CD4-positive, CD25-positive, alpha-beta regulatory T cell (primary cell): ENCODE data around the gene DSP. TPM values are rescaled to one million over a fixed set of nuclear protein-coding genes. Genes with fewer than 3 reads are reported as not detected.

Experiments
- ATAC-seq, 2 donors: fragments of 150-1000 bp; cut with Tn5 transposase; one replicate each; pipeline ENCODE4 v1.10.0; 2021; ENCODE audit warnings: low read depth in 2 of 2, moderate number of reproducible peaks in 2 of 2, moderate library complexity in 1 of 2
- DNase-seq, 3 donors: peaks; one replicate each; pipeline versions ENCODE4 v3.0.0 to v3.0.0-alpha.2; 2012 to 2022; ENCODE audit warnings: mixed read lengths in 1 of 3
- H3K27ac ChIP-seq: one replicate; pipeline ENCODE4 v1.7.0; 2013; ENCODE audit warnings: mild to moderate bottlenecking, low read length; ENCODE audit not compliant: insufficient read depth, poor library complexity, severe bottlenecking
- H3K27me3 ChIP-seq: one replicate; pipeline ENCODE4 v1.7.0; 2013; ENCODE audit warnings: low read length; ENCODE audit not compliant: control insufficient read depth, insufficient read depth
- H3K36me3 ChIP-seq: one replicate; pipeline ENCODE4 v1.7.0; 2013; ENCODE audit warnings: mild to moderate bottlenecking, low read length, moderate library complexity; ENCODE audit not compliant: control insufficient read depth, insufficient read depth
- H3K4me1 ChIP-seq: 2 replicates; pipeline ENCODE4 v1.7.0; 2013; ENCODE audit warnings: mild to moderate bottlenecking, low read length; ENCODE audit not compliant: insufficient read depth, control insufficient read depth, poor library complexity, severe bottlenecking
- H3K4me3 ChIP-seq: one replicate; pipeline ENCODE4 v1.7.0; 2013; ENCODE audit warnings: low read depth, mild to moderate bottlenecking, low read length, moderate library complexity
- H3K9me3 ChIP-seq, 2 experiments: 1 replicate in 1 of 2; 2 replicates in 1 of 2; pipeline ENCODE4 v1.7.0; 2013; ENCODE audit warnings: low read length in 2 of 2, mild to moderate bottlenecking in 1 of 2, moderate library complexity in 1 of 2; ENCODE audit not compliant: control insufficient read depth in 2 of 2
- H3K27ac Mint-ChIP-seq, 3 donors: one replicate each; pipeline ENCODE4 v1.8.0; 2020 to 2022; ENCODE audit warnings: mild to moderate bottlenecking in 3 of 3, mixed read lengths in 3 of 3, moderate library complexity in 2 of 3
- H3K27me3 Mint-ChIP-seq: one replicate; pipeline ENCODE4 v1.8.0; 2022; ENCODE audit warnings: mild to moderate bottlenecking, mixed read lengths
- H3K36me3 Mint-ChIP-seq: one replicate; pipeline ENCODE4 v1.8.0; 2020; ENCODE audit warnings: mixed read lengths
- H3K4me1 Mint-ChIP-seq, 4 donors: one replicate each; pipeline ENCODE4 v1.8.0; 2020 to 2022; ENCODE audit warnings: mixed read lengths in 4 of 4, mild to moderate bottlenecking in 1 of 4
- H3K4me3 Mint-ChIP-seq, 4 donors: one replicate each; pipeline ENCODE4 v1.8.0; 2020 to 2022; ENCODE audit warnings: mild to moderate bottlenecking in 4 of 4, mixed read lengths in 4 of 4, moderate library complexity in 3 of 4
- H3K9me3 Mint-ChIP-seq, 7 donors: one replicate each; pipeline ENCODE4 v1.8.0; 2020 to 2022; ENCODE audit warnings: mixed read lengths in 7 of 7, mild to moderate bottlenecking in 3 of 7, moderate library complexity in 2 of 7
- polyA plus RNA-seq, 4 donors: library from polyadenylated mRNA; unstranded; fragments of 300-500 nt; fragmentation: Illumina TruSeq; gene quantifications; one replicate each; pipeline ENCODE4 v1.2.3, GENCODE V29; 2021
- total RNA-seq: library from RNA; stranded (reverse); gene quantifications from one replicate; pipeline ENCODE4 v1.2.3, GENCODE V29; 2022

DSP gene
- total and polyA plus RNA-seq, 5 donors from 2014 or later = 0.06 TPM; not detected in 4

DNA sequence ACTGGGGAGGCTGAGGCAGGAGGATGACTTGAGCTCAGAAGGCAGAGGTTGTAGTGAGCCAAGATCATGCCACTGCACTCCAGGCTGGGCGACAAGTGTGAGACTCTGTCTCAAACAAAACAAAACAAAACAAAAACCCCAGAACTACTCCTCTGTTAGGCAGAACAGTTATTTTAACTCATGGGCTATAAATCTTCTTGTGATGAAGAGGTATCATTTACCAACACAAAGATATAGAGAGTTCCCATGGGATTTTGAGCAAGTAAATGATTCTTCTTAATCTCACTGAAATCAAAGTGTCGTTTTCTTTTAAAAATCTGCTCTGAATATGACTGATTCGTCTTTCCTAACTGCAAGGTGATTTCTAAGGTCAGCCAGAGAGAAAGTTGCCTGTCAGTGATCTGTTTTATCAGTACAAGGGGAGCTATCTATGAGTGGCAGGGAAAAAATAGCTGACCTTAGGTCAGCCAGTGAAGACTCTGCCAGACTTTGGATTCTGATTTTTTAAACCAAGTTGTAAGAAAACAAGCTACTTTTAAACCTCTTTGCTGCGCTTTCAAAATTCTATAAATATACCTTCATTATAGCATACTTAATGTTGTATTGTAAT, 3.8 kb upstream of the DSP start:
- DNase-seq = no peak
- H3K4me3 ChIP-seq = no peak overlapping the region
- no peaks in the 10 kb centered on the region for H3K36me3 ChIP-seq
- H3K4me1 Mint-ChIP-seq = peaks cover 0 to 19% (median 6%) of the 10 kb centered on the region in 4 donors
- H3K27me3 ChIP-seq = peaks cover 20% of the 10 kb centered on the region
- no peak for ATAC-seq
- H3K9me3 Mint-ChIP-seq = no peaks in the 10 kb centered on the region
- H3K36me3 Mint-ChIP-seq = no peaks in the 10 kb centered on the region
- H3K4me1 ChIP-seq = peaks cover 20% of the 10 kb centered on the region
- H3K4me3 Mint-ChIP-seq = no peak overlapping the region
- H3K9me3 ChIP-seq = no peaks in the 10 kb centered on the region
- H3K27ac Mint-ChIP-seq = no peak overlapping the region
- peaks cover 53% of the 10 kb centered on the region for H3K27me3 Mint-ChIP-seq
- no peak overlapping the region for H3K27ac ChIP-seq

DNA sequence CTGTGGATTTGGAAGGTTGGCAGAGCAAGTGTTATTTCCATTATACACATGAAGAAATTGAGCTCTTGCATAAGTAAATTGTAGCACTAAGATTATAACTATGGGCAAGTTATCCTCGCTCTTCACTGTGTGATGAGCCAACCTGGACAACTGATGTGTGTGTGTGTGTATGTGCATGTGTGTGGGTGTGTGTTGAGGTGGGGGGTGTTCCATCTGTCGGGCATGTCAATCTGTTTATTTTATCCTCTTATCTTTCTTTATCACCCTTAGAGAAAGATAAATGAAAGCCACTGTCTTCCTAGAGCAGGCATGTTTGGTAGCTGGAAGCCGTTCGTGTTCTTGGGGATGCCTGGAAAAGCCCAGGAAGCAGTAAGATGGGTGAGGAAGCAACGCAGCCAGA, 3.0 kb upstream of the DSP start:
- Mint-ChIP-seq H3K4me3 (no peak overlapping the region), H3K36me3 (no peaks in the 10 kb centered on the region), H3K27me3 (peaks cover 52% of the 10 kb centered on the region), H3K4me1 (peaks cover 0 to 22% (median 6%) of the 10 kb centered on the region in 4 donors), H3K27ac (no peak overlapping the region), H3K9me3 (no peaks in the 10 kb centered on the region)
- H3K36me3 ChIP-seq = no peaks in the 10 kb centered on the region
- no peak for ATAC-seq
- H3K27ac ChIP-seq = no peak overlapping the region
- peaks cover 22% of the 10 kb centered on the region for H3K27me3 ChIP-seq
- no peak overlapping the region for H3K4me3 ChIP-seq
- peaks cover 25% of the 10 kb centered on the region for H3K4me1 ChIP-seq
- H3K9me3 ChIP-seq = no peaks in the 10 kb centered on the region
- DNase-seq = no peak

DNA sequence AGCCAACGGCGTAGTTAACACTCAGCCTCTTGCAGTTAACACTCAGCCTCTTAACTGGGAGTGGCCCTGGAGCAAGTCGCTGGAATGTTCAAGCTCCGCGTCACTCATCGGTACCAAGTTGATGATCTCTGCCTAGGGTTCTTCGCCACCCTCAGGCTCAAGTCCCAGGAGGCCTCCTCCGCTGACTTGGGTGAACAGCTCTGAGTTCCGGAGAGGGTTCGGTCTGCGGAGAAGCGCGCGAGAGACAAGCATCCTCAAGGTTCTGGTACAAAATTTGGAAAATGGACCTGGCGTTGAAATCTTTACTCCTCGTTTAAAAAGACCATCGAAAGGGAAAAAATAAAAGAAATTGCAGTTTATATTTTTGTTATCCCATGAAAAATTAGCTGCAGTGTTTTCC, 876 bp upstream of the DSP start:
- ATAC-seq = no peak
- no peaks in the 10 kb centered on the region for H3K36me3 Mint-ChIP-seq
- no peaks in the 10 kb centered on the region for H3K36me3 ChIP-seq
- peak overlapping the region; percentile 10 for H3K4me3 ChIP-seq
- peak overlapping the region in 3 of 4 donors; percentile 38 to 79 (median 72) for H3K4me3 Mint-ChIP-seq
- H3K4me1 ChIP-seq = peaks cover 25% of the 10 kb centered on the region
- H3K27ac ChIP-seq = no peak overlapping the region
- H3K9me3 Mint-ChIP-seq = peaks cover 0 to 2% (median 0%) of the 10 kb centered on the region in 7 donors
- peaks cover 38% of the 10 kb centered on the region for H3K27me3 ChIP-seq
- DNase-seq = no peak
- H3K27ac Mint-ChIP-seq = no peak overlapping the region
- H3K27me3 Mint-ChIP-seq = peaks cover 70% of the 10 kb centered on the region
- H3K9me3 ChIP-seq = no peaks in the 10 kb centered on the region
- peaks cover 0 to 25% (median 14%) of the 10 kb centered on the region in 4 donors for H3K4me1 Mint-ChIP-seq

DNA sequence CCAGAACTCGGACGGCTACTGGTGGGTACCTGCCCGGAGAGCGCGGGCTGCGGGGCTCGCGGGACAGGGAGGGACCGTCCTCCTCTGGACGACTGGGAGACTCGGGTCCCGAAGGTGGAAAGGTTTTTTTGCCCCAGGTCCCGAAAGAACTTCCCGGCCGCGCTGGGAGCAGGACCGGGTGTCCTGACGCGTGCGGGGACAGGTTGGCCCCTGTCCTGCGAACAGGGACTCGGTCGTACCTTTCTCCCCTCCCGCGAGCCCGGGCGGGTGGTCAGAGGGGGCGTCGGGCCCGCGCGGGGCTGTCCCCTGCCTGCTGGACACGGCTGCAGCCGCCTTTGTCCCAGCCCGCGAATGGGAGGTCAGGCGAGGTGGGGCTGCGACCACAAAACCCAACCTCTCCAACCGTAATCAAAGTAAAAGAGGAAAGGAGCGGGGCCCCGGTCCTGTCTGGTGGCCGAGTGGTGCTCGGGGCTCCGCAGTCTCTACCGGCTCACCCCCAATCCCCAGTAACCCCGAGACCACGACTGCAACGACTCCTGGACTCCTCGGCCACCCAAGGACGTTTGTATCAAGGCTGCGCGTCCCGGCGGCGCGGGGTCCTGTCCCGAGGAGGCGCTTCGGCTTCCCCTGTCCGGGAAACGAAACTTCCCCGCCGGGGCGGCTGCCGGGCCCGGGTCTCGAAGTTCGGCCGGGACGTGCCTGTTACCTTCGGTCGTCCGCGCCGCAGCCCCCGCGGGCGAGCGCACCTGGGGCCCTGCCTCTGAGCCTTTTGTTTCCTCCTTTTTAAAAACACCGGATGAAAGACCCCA, 798 bp downstream of the DSP start:
- no peak for ATAC-seq
- Mint-ChIP-seq H3K4me3 (peak overlapping the region in 3 of 4 donors; percentile 66 to 80 (median 68)), H3K36me3 (no peaks in the 10 kb centered on the region), H3K9me3 (peaks cover 0 to 2% (median 0%) of the 10 kb centered on the region in 7 donors), H3K27me3 (peaks cover 73% of the 10 kb centered on the region), H3K4me1 (peaks cover 0 to 25% (median 14%) of the 10 kb centered on the region in 4 donors), H3K27ac (no peak overlapping the region)
- no peak overlapping the region for H3K27ac ChIP-seq
- no peak overlapping the region for H3K4me3 ChIP-seq
- DNase-seq = no peak
- H3K36me3 ChIP-seq = no peaks in the 10 kb centered on the region
- peaks cover 25% of the 10 kb centered on the region for H3K4me1 ChIP-seq
- peaks cover 46% of the 10 kb centered on the region for H3K27me3 ChIP-seq
- H3K9me3 ChIP-seq = no peaks in the 10 kb centered on the region

DNA sequence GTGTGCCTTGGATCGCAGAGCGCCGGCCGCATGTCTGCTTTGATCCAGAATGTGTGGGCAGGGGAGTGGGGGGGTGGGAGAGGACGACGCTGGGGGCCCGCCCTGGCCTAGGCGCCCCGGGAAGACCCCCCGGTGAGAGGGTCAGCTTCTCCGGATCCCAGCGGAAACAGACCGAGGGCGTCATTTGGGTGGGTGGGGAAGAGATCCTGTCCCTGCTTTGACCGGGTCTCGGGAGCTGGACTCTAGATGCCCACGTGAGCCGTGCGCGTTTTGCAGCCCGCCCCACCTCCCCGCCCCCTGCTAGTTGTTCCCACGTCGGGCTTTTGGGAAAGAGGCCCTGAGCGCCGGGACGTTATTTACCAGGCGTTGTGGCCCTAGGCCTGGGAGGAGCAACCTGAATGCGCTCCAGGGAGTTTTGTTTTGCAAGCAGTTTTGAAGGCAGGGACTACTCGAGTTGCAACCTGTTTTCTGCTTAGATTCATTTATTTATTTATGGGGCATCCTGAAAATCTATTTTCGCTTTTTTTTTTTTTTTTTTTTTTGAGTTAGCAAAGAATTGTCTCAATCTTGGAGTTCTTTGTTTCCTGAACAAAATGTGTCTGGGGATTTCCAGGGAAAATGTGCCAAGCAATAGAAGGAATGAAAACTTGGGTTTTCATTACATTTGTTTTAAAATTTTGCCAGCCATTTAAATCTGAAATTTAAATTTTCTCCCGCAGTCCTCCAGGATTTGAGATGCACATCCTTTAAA, 1.6 kb downstream of the DSP start:
- Histone ChIP-seq H3K9me3 (no peaks in the 10 kb centered on the region), H3K27ac (no peak overlapping the region), H3K4me1 (peaks cover 25% of the 10 kb centered on the region), H3K36me3 (no peaks in the 10 kb centered on the region), H3K27me3 (peaks cover 46% of the 10 kb centered on the region), H3K4me3 (no peak overlapping the region)
- Mint-ChIP-seq H3K27me3 (peaks cover 71% of the 10 kb centered on the region), H3K9me3 (peaks cover 0 to 2% (median 0%) of the 10 kb centered on the region in 7 donors), H3K27ac (no peak overlapping the region), H3K36me3 (no peaks in the 10 kb centered on the region), H3K4me3 (peak overlapping the region in 2 of 4 donors; percentile 45 to 56), H3K4me1 (peaks cover 0 to 25% (median 14%) of the 10 kb centered on the region in 4 donors)
- DNase-seq = no peak
- no peak for ATAC-seq

DNA sequence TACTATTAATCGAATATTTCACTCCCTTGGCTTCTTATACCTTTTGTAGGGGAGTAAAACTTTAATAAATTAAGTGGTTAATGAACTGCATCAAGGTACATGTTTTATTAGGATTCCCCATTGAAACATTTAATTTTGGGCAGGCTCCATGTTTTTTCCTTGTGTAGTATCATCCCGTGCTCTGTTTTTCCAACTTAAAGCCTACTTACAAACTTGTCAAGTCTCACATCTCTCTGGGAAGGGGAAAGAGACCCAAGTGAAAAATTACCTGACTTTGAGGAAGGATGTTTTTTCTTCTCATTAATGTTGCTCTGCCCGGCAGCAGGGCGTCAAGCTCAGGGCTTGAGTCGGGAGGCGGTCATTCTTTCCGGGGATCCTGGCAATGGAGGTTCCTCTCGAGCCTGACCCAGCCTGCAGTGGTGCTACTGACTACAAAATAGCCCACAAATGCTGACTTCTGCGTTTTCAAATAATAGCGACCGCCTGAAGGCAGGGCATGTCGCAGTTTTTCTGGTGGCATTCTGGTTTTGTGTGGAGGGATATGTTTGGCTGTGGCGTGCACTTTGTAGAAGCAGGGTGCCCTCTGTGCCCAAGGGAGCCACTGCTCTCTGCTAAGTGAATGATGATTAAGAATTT, 2.4 kb downstream of the DSP start:
- Mint-ChIP-seq H3K4me1 (peaks cover 0 to 25% (median 14%) of the 10 kb centered on the region in 4 donors), H3K9me3 (peaks cover 0 to 2% (median 0%) of the 10 kb centered on the region in 7 donors), H3K4me3 (peak overlapping the region in 2 of 4 donors; percentile 45 to 94), H3K27ac (no peak overlapping the region), H3K27me3 (peaks cover 70% of the 10 kb centered on the region), H3K36me3 (no peaks in the 10 kb centered on the region)
- Histone ChIP-seq H3K9me3 (no peaks in the 10 kb centered on the region), H3K27me3 (peaks cover 40% of the 10 kb centered on the region), H3K4me3 (no peak overlapping the region), H3K36me3 (no peaks in the 10 kb centered on the region), H3K27ac (no peak overlapping the region), H3K4me1 (peaks cover 25% of the 10 kb centered on the region)
- ATAC-seq = no peak
- DNase-seq = no peak

DNA sequence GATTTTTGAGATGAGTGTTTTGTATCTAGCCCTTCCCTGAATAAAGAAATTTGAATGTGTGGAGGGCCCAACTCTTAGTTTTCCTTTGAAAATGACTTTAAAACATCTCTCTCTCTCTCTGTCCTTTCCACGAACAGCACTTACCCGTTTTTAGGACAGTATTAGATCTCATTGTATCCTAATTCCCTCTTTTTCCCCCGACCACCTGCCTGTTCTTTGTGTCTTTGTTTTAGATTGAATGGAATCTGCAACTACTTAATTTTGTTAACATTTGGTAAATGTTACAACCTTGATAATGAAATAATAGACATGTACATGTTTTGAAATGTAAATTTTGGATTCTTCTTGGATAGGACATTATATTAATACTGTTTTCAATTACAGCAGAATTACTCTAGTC, 3.1 kb downstream of the DSP start:
- H3K9me3 ChIP-seq = no peaks in the 10 kb centered on the region
- no peak overlapping the region for H3K27ac ChIP-seq
- ATAC-seq (no peak), DNase-seq (no peak)
- H3K27me3 ChIP-seq = peaks cover 37% of the 10 kb centered on the region
- H3K9me3 Mint-ChIP-seq = peaks cover 0 to 2% (median 0%) of the 10 kb centered on the region in 7 donors
- H3K36me3 ChIP-seq = no peaks in the 10 kb centered on the region
- H3K4me1 ChIP-seq = peaks cover 25% of the 10 kb centered on the region
- H3K27me3 Mint-ChIP-seq = peaks cover 73% of the 10 kb centered on the region
- no peaks in the 10 kb centered on the region for H3K36me3 Mint-ChIP-seq
- no peak overlapping the region for H3K4me3 ChIP-seq
- no peak overlapping the region for H3K27ac Mint-ChIP-seq
- H3K4me3 Mint-ChIP-seq = peak overlapping the region in 1 of 4 donors; percentile 94
- H3K4me1 Mint-ChIP-seq = peaks cover 0 to 25% (median 14%) of the 10 kb centered on the region in 4 donors
